Gastroesophageal sphincter (tissue), 4 donors: Measurements from ENCODE around the gene SPEN. TPM values are rescaled to one million over a fixed set of nuclear protein-coding genes. Genes with fewer than 3 reads are reported as not detected.
"Not testable (repeated sequence)": the region's sequence is repeated elsewhere in the genome, so short reads cannot be mapped to it uniquely, and the experiment has no call there.

Source experiments
- ATAC-seq: fragments of 150-250 bp; one replicate; pipeline ENCODE4 v1.9.1; 2016; ENCODE audit warnings: mild to moderate bottlenecking, moderate library complexity
- H3K27ac ChIP-seq, 4 donors: fragments of 200-600 bp; sonication (generic) in 3 of 4; 1 replicate in 3 of 4; 2 replicates in 1 of 4; pipeline ENCODE4 v1.5.1; 2016 to 2019
- H3K27me3 ChIP-seq: fragments of 200-600 bp; sonication (generic); one replicate; pipeline ENCODE4 v1.5.1; 2019
- H3K36me3 ChIP-seq, 2 donors: fragments of 200-600 bp; sonication (generic); one replicate each; pipeline ENCODE4 v1.5.1; 2019; ENCODE audit warnings: control low read depth in 1 of 2
- H3K4me1 ChIP-seq, 3 donors: fragments of 200-600 bp; sonication (generic); 1 replicate in 2 of 3; 2 replicates in 1 of 3; pipeline ENCODE4 v1.5.1; 2016 to 2019; ENCODE audit warnings: control low read depth in 2 of 3
- H3K4me3 ChIP-seq, 2 donors: fragments of 200-600 bp; sonication (generic); one replicate each; pipeline ENCODE4 v1.5.1; 2019; ENCODE audit warnings: mild to moderate bottlenecking in 1 of 2, moderate library complexity in 1 of 2
- H3K9me3 ChIP-seq, 3 donors: fragments of 200-600 bp; sonication (generic); one replicate each; pipeline ENCODE4 v1.5.1; 2017 to 2019; ENCODE audit warnings: control low read depth in 2 of 3
- CTCF ChIP-seq, 4 experiments: fragments of 200-600 bp in 2 of 4; fragments of 450-650 bp in 2 of 4; sonication (generic) in 1 of 4; IDR thresholded peaks; one replicate each; pipeline ENCODE4 v1.5.1; 2017 to 2019; ENCODE audit warnings: antibody characterized with exemption in 4 of 4, mild to moderate bottlenecking in 2 of 4, moderate library complexity in 2 of 4
- EP300 ChIP-seq: sonication (generic); formaldehyde crosslinking; IDR thresholded peaks from one replicate; pipeline ENCODE4 v1.6.1; 2017; ENCODE audit warnings: antibody characterized with exemption, mild to moderate bottlenecking
- POLR2A ChIP-seq, 2 donors: fragments of 450-650 bp; IDR thresholded peaks; one replicate each; pipeline ENCODE4 v1.6.1; 2017; ENCODE audit warnings: antibody characterized with exemption in 2 of 2, mild to moderate bottlenecking in 2 of 2, moderate library complexity in 1 of 2
- POLR2AphosphoS5 ChIP-seq: sonication (generic); formaldehyde crosslinking; IDR thresholded peaks from one replicate; pipeline ENCODE4 v1.6.1; 2017; ENCODE audit warnings: antibody characterized with exemption
- WGBS, 2 donors: methylation state at CpG; one replicate each; pipeline ENCODE4 v1.1.5; 2018; ENCODE audit warnings: low coverage in 1 of 2; 5-methylcytosine and 5-hydroxymethylcytosine counted together
- total RNA-seq, 4 donors: library from RNA; depleted of rRNA; stranded (reverse); fragments of >200 nt; gene quantifications; one replicate each; pipeline ENCODE4 v1.1.0, GENCODE V29; 2016

SPEN gene
- total RNA-seq, 4 donors from 2014 or later = 40.3 to 79.4 (median 50.7) TPM

- Histone ChIP-seq H3K27me3 (no peaks in the 10 kb centered on the region), H3K4me1 (peaks cover 0 to 35% (median 0%) of the 10 kb centered on the region in 3 donors), H3K4me3 (no peak overlapping the region), H3K9me3 (no peaks in the 10 kb centered on the region), H3K36me3 (no peaks in the 10 kb centered on the region), H3K27ac (no peak overlapping the region)
- TF ChIP-seq CTCF (IDR thresholded peaks at IDR 0.05) (no peak), EP300 (no peak), POLR2A (IDR thresholded peaks at IDR 0.05) (no peak), POLR2AphosphoS5 (no peak)
- ATAC-seq = no peak
- WGBS, 2 donors = 88% methylated on average over 5 of the region's 6 CpGs; no CpG with 5 or more reads in 1 of the 2 donors
These were observed 20.5 kb upstream of the SPEN start for GRCh38 chr1:15826810-15827507.

GRCh38 chr1:15827567-15827966 is 19.9 kb upstream of the SPEN start:
- H3K27me3 ChIP-seq, H3K9me3 ChIP-seq, H3K27ac ChIP-seq, H3K36me3 ChIP-seq, H3K4me3 ChIP-seq, ATAC-seq: not testable (repeated sequence)
- H3K4me1 ChIP-seq = peaks cover 0 to 42% (median 3%) of the 10 kb centered on the region in 3 donors
- WGBS, 2 donors = 89% methylated on average over 11 of the region's 15 CpGs; no CpG with 5 or more reads in 1 of the 2 donors

GRCh38 chr1:15828931-15829330 is 18.6 kb upstream of the SPEN start:
- H3K36me3 ChIP-seq, H3K4me3 ChIP-seq, H3K27me3 ChIP-seq, H3K27ac ChIP-seq, ATAC-seq, H3K9me3 ChIP-seq: not testable (repeated sequence)
- H3K4me1 ChIP-seq = peaks cover 0 to 49% (median 4%) of the 10 kb centered on the region in 3 donors
- 87% methylated on average over 11 of the region's 14 CpGs; no CpG with 5 or more reads in 1 of the 2 donors for WGBS, 2 donors

GRCh38 chr1:15830258-15830657 is 17.2 kb upstream of the SPEN start:
- 44 to 90% methylated on average over 1 of the region's 1 CpG for WGBS, 2 donors
- TF ChIP-seq CTCF (IDR thresholded peaks at IDR 0.05) (no peak), POLR2AphosphoS5 (no peak), POLR2A (IDR thresholded peaks at IDR 0.05) (no peak), EP300 (no peak)
- Histone ChIP-seq H3K27ac (peak overlapping the region in 1 of 4 donors; percentile 100), H3K27me3 (no peaks in the 10 kb centered on the region), H3K9me3 (no peaks in the 10 kb centered on the region), H3K36me3 (no peaks in the 10 kb centered on the region), H3K4me1 (peaks cover 0 to 44% (median 4%) of the 10 kb centered on the region in 3 donors), H3K4me3 (no peak overlapping the region)
- no peak for ATAC-seq

- Histone ChIP-seq H3K9me3 (no peaks in the 10 kb centered on the region), H3K36me3 (no peaks in the 10 kb centered on the region), H3K27me3 (no peaks in the 10 kb centered on the region), H3K27ac (peak overlapping the region; percentile 71 to 100 (median 98)), H3K4me1 (peaks cover 0 to 45% (median 4%) of the 10 kb centered on the region in 3 donors), H3K4me3 (peak overlapping the region in 1 of 2 donors; percentile 90)
- no peak for TF ChIP-seq CTCF (IDR thresholded peaks at IDR 0.05)
- TF ChIP-seq POLR2AphosphoS5 = no peak
- TF ChIP-seq EP300 = no peak
- WGBS, 2 donors = 48 to 77% methylated on average over 14 of the region's 24 CpGs
- no peak for ATAC-seq
These were observed 14.3 kb upstream of the SPEN start for GRCh38 chr1:15833069-15833679.

GRCh38 chr1:15833842-15834405 is 13.6 kb upstream of the SPEN start:
- peak overlapping the region; percentile 95 to 100 (median 100) for H3K27ac ChIP-seq
- H3K27me3 ChIP-seq = no peaks in the 10 kb centered on the region
- 1% methylated on average over 10 of the region's 10 CpGs for WGBS, 2 donors
- ATAC-seq = no peak
- no peaks in the 10 kb centered on the region for H3K9me3 ChIP-seq
- H3K4me1 ChIP-seq = peaks cover 0 to 45% (median 4%) of the 10 kb centered on the region in 3 donors
- TF ChIP-seq POLR2AphosphoS5 (peak; percentile 13), CTCF (IDR thresholded peaks at IDR 0.05) (no peak)
- peak overlapping the region; percentile 63 to 90 for H3K4me3 ChIP-seq
- no peaks in the 10 kb centered on the region for H3K36me3 ChIP-seq
